Kidney (tissue), 14 donors: ENCODE measurements around the gene NRAP. TPM values are rescaled to one million over a fixed set of nuclear protein-coding genes. Genes with fewer than 3 reads are reported as not detected.

Experiments
- DNase-seq, 5 donors: peaks; one replicate each; pipeline ENCODE4 v3.0.0-alpha.2; 2013 to 2020
- FAIRE-seq: peaks from 2 replicates; lab custom pipeline; 2012; peaks lifted over from hg19 to GRCh38; lab: Jason Lieb, UNC
- H3K27ac ChIP-seq, 2 donors: one replicate each; pipeline ENCODE4 v1.7.0; 2013; ENCODE audit warnings: low read depth in 2 of 2, low read length in 2 of 2, inconsistent platforms in 1 of 2
- H3K27me3 ChIP-seq: one replicate; pipeline ENCODE4 v1.7.1; 2013; ENCODE audit warnings: low read length, inconsistent platforms; ENCODE audit not compliant: control insufficient read depth, insufficient read depth
- H3K36me3 ChIP-seq, 3 donors: one replicate each; pipeline versions ENCODE4 v1.7.0 to v1.7.1; 2013; ENCODE audit warnings: low read length in 3 of 3, control low read depth in 1 of 3, inconsistent platforms in 1 of 3; ENCODE audit not compliant: insufficient read depth in 3 of 3, control insufficient read depth in 2 of 3
- H3K4me1 ChIP-seq, 3 donors: one replicate each; pipeline versions ENCODE4 v1.7.0 to v1.7.1; 2013; ENCODE audit warnings: low read length in 3 of 3, inconsistent platforms in 1 of 3, low read depth in 1 of 3; ENCODE audit not compliant: control insufficient read depth in 2 of 3, insufficient read depth in 2 of 3
- H3K4me3 ChIP-seq, 3 donors: one replicate each; pipeline versions ENCODE4 v1.7.0 to v1.8.1; 2013; ENCODE audit warnings: low read length in 3 of 3, control low read depth in 1 of 3, inconsistent platforms in 1 of 3
- H3K9ac ChIP-seq, 3 donors: one replicate each; pipeline versions ENCODE4 v1.7.0 to v1.7.1; 2013; ENCODE audit warnings: low read length in 3 of 3, control low read depth in 1 of 3, inconsistent platforms in 1 of 3
- H3K9me3 ChIP-seq, 3 donors: one replicate each; pipeline versions ENCODE4 v1.7.0 to v1.7.1; 2013; ENCODE audit warnings: low read length in 3 of 3, control low read depth in 1 of 3, inconsistent platforms in 1 of 3; ENCODE audit not compliant: control insufficient read depth in 2 of 3, insufficient read depth in 1 of 3
- CTCF ChIP-seq: IDR thresholded peaks from 3 replicates; pipeline ENCODE4 v1.5.1; 2012; ENCODE audit warnings: mild to moderate bottlenecking, moderate library complexity, borderline replicate concordance; ENCODE audit not compliant: insufficient read depth; ENCODE audit errors: extremely low read depth
- intact Hi-C: fragments of 100-400 bp; cut with DNase I; formaldehyde crosslinking; loops from one replicate; pipeline ENCODE4 v1.11.1; 2022
- polyA plus RNA-seq: library from polyadenylated mRNA; stranded (reverse); fragments of 350-450 nt; fragmentation: Illumina TruSeq; extraction: RNeasy Lipid Tissue Mini Kit (QIAGEN cat#74804); gene quantifications from one replicate; pipeline ENCODE4 v1.2.3, GENCODE V29; 2014; ENCODE audit warnings: low read depth, low replicate concordance; ENCODE audit not compliant: insufficient read depth
- total RNA-seq: library from RNA; stranded (reverse); fragmentation: NEBNext Ultra II Directional; extraction: Animal tissue kit (Norgen Biotek cat#: 25700); gene quantifications from one replicate; pipeline ENCODE4 v1.2.1, GENCODE V29; 2021
- donor health status: control.
- donor health status: control.
- donor health status: control.
- donor health status: control.
- donor health status: control.
- donor health status: DM: yes; HTN: yes; CAD: no.
- donor health status: Normal renal cell carcinoma (clear cell type).

NRAP gene
- total and polyA plus RNA-seq, 2 donors from 2014 or later = not detected

GRCh38 chr10:113689574-113689973 lies 25.7 kb upstream of the NRAP start:
- no peak for FAIRE-seq
- no peak for TF ChIP-seq CTCF
- H3K27me3 ChIP-seq = no peaks in the 10 kb centered on the region
- no peak overlapping the region for H3K4me3 ChIP-seq
- no peaks in the 10 kb centered on the region for H3K4me1 ChIP-seq
- no peak overlapping the region for H3K27ac ChIP-seq
- H3K36me3 ChIP-seq = peaks cover 0 to 11% (median 8%) of the 10 kb centered on the region in 3 donors
- DNase-seq = no peak
- peaks cover 0 to 22% (median 12%) of the 10 kb centered on the region in 3 donors for H3K9me3 ChIP-seq
- no peak overlapping the region for H3K9ac ChIP-seq
- intact Hi-C loops = no loop called here

- Histone ChIP-seq H3K4me3 (no peak overlapping the region), H3K9ac (no peak overlapping the region), H3K36me3 (peaks cover 0 to 11% (median 8%) of the 10 kb centered on the region in 3 donors), H3K27me3 (no peaks in the 10 kb centered on the region), H3K9me3 (peaks cover 0 to 21% (median 12%) of the 10 kb centered on the region in 3 donors), H3K27ac (no peak overlapping the region), H3K4me1 (no peaks in the 10 kb centered on the region)
- FAIRE-seq (no peak), DNase-seq (no peak)
- TF ChIP-seq CTCF = no peak
- intact Hi-C loops = no loop called here
These were observed 25.2 kb upstream of the NRAP start for GRCh38 chr10:113689057-113689456.

GRCh38 chr10:113687037-113687436 lies 23.2 kb upstream of the NRAP start:
- no peaks in the 10 kb centered on the region for H3K4me1 ChIP-seq
- FAIRE-seq (no peak), DNase-seq (no peak)
- TF ChIP-seq CTCF = no peak
- H3K9me3 ChIP-seq = peaks cover 0 to 8% (median 8%) of the 10 kb centered on the region in 3 donors
- H3K9ac ChIP-seq = no peak overlapping the region
- no peak overlapping the region for H3K4me3 ChIP-seq
- H3K36me3 ChIP-seq = peaks cover 0 to under 1% (median under 1%) of the 10 kb centered on the region in 3 donors
- intact Hi-C loops = no loop called here
- H3K27ac ChIP-seq = no peak overlapping the region
- H3K27me3 ChIP-seq = no peaks in the 10 kb centered on the region

DNA sequence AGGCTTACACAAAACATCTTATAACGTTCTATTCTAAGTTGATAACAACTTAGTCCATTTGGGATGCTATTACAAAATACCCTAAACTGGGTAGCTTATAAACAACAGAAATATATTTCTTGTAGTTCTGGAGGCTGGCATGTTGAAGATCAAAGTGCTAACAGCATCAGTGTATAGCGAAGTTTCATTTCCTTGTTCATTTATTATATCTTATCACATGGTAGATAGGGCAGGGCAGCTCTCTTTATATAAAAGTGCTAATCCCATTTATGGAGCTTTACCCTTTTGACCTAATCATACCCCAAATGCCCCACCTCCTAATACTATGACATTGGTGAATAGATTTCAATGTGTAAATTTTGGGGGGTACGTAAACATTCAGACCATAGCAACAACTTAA lies 22.2 kb upstream of the NRAP start:
- no peak for TF ChIP-seq CTCF
- no peaks in the 10 kb centered on the region for H3K27me3 ChIP-seq
- DNase-seq (no peak), FAIRE-seq (no peak)
- intact Hi-C loops = no loop called here
- H3K4me1 ChIP-seq = peaks cover 0 to 2% (median under 1%) of the 10 kb centered on the region in 3 donors
- no peak overlapping the region for H3K9ac ChIP-seq
- H3K27ac ChIP-seq = no peak overlapping the region
- H3K9me3 ChIP-seq = peaks cover 0 to 8% (median 8%) of the 10 kb centered on the region in 3 donors
- H3K36me3 ChIP-seq = no peaks in the 10 kb centered on the region
- no peak overlapping the region for H3K4me3 ChIP-seq
